ENCODE data around the gene CCDC120. TPM values are rescaled to one million over a fixed set of nuclear protein-coding genes. Genes with fewer than 3 reads are reported as not detected.
A peak's percentile ranks its signal among the peaks of the same experiment; 100 is the strongest.

CCDC120 gene
- total and polyA plus RNA-seq, 9 donors: 0.98 to 6.0 (median 3.6) TPM

- 82% methylated on average over 5 of the region's 7 CpGs for WGBS (ENCODE audit: insufficient coverage)
- Histone ChIP-seq H3K4me1 (ENCODE audit: control insufficient read depth, insufficient read depth, low read length) (no peaks in the 10 kb centered on the region), H3K9me3 (replicated peaks; ENCODE audit: control insufficient read depth, low read depth, low read length) (no peaks in the 10 kb centered on the region), H3K27ac (ENCODE audit: low read length) (no peak overlapping the region), H3K27me3 (ENCODE audit: control insufficient read depth, insufficient read depth, low read length) (no peaks in the 10 kb centered on the region), H3K36me3 (ENCODE audit: control insufficient read depth, insufficient read depth, low read length) (peaks cover 4% of the 10 kb centered on the region), H3K4me3 (ENCODE audit: low read length) (no peak overlapping the region)
- no peak for DNase-seq
These were observed 2.7 kb downstream of the CCDC120 start for GRCh38 chrX:49061490-49061889.

GRCh38 chrX:49061916-49062315 lies 3.1 kb downstream of the CCDC120 start:
- 88% methylated on average over 8 of the region's 10 CpGs for WGBS (ENCODE audit: insufficient coverage)
- Histone ChIP-seq H3K4me3 (ENCODE audit: low read length) (no peak overlapping the region), H3K36me3 (ENCODE audit: control insufficient read depth, insufficient read depth, low read length) (peaks cover 9% of the 10 kb centered on the region)

GRCh38 chrX:49063715-49064114 lies 4.9 kb downstream of the CCDC120 start:
- no peak for DNase-seq
- no peak overlapping the region for H3K27ac ChIP-seq (ENCODE audit: low read length)
- H3K36me3 ChIP-seq (ENCODE audit: control insufficient read depth, insufficient read depth, low read length): peaks cover 9% of the 10 kb centered on the region
- no CpG with 5 or more reads among the region's 9 CpGs for WGBS (ENCODE audit: insufficient coverage)
- no peak overlapping the region for H3K4me3 ChIP-seq (ENCODE audit: low read length)
- no peaks in the 10 kb centered on the region for H3K27me3 ChIP-seq (ENCODE audit: control insufficient read depth, insufficient read depth, low read length)
- no peaks in the 10 kb centered on the region for H3K9me3 ChIP-seq (replicated peaks; ENCODE audit: control insufficient read depth, low read depth, low read length)
- no peaks in the 10 kb centered on the region for H3K4me1 ChIP-seq (ENCODE audit: control insufficient read depth, insufficient read depth, low read length)

More at GRCh38 chrX:49061916-49062315, 3.1 kb downstream of the CCDC120 start:
- no peaks in the 10 kb centered on the region for H3K27me3 ChIP-seq (ENCODE audit: control insufficient read depth, insufficient read depth, low read length)
- DNase-seq: no peak
- no peaks in the 10 kb centered on the region for H3K4me1 ChIP-seq (ENCODE audit: control insufficient read depth, insufficient read depth, low read length)
- no peak overlapping the region for H3K27ac ChIP-seq (ENCODE audit: low read length)
- H3K9me3 ChIP-seq (replicated peaks; ENCODE audit: control insufficient read depth, low read depth, low read length): no peaks in the 10 kb centered on the region

- no peak overlapping the region for H3K27ac ChIP-seq (ENCODE audit: low read length)
- no peaks in the 10 kb centered on the region for H3K9me3 ChIP-seq (replicated peaks; ENCODE audit: control insufficient read depth, low read depth, low read length)
- no peaks in the 10 kb centered on the region for H3K27me3 ChIP-seq (ENCODE audit: control insufficient read depth, insufficient read depth, low read length)
- H3K4me1 ChIP-seq (ENCODE audit: control insufficient read depth, insufficient read depth, low read length): no peaks in the 10 kb centered on the region
- DNase-seq: peak; percentile 0
- WGBS (ENCODE audit: insufficient coverage): 85% methylated on average over 18 of the region's 20 CpGs
- H3K4me3 ChIP-seq (ENCODE audit: low read length): no peak overlapping the region
- peaks cover 9% of the 10 kb centered on the region for H3K36me3 ChIP-seq (ENCODE audit: control insufficient read depth, insufficient read depth, low read length)
These were observed 5.5 kb downstream of the CCDC120 start for GRCh38 chrX:49064303-49064702.

- peak; percentile 0 for DNase-seq
- 83% methylated on average over 7 of the region's 8 CpGs for whole genome bisulfite sequencing (ENCODE audit: insufficient coverage)
These were observed 5.9 kb downstream of the CCDC120 start for GRCh38 chrX:49064735-49065134.

GRCh38 chrX:49066278-49066677 lies 7.5 kb downstream of the CCDC120 start:
- Histone ChIP-seq H3K36me3 (ENCODE audit: control insufficient read depth, insufficient read depth, low read length) (peaks cover 9% of the 10 kb centered on the region), H3K4me1 (ENCODE audit: control insufficient read depth, insufficient read depth, low read length) (no peaks in the 10 kb centered on the region), H3K4me3 (ENCODE audit: low read length) (no peak overlapping the region), H3K27ac (ENCODE audit: low read length) (no peak overlapping the region), H3K9me3 (replicated peaks; ENCODE audit: control insufficient read depth, low read depth, low read length) (no peaks in the 10 kb centered on the region), H3K27me3 (ENCODE audit: control insufficient read depth, insufficient read depth, low read length) (no peaks in the 10 kb centered on the region)
- no CpG with 5 or more reads among the region's 2 CpGs for WGBS (ENCODE audit: insufficient coverage)
- no peak for DNase-seq

More at GRCh38 chrX:49064735-49065134, 5.9 kb downstream of the CCDC120 start:
- Histone ChIP-seq H3K27me3 (ENCODE audit: control insufficient read depth, insufficient read depth, low read length) (no peaks in the 10 kb centered on the region), H3K36me3 (ENCODE audit: control insufficient read depth, insufficient read depth, low read length) (peaks cover 9% of the 10 kb centered on the region), H3K4me1 (ENCODE audit: control insufficient read depth, insufficient read depth, low read length) (no peaks in the 10 kb centered on the region), H3K9me3 (replicated peaks; ENCODE audit: control insufficient read depth, low read depth, low read length) (no peaks in the 10 kb centered on the region), H3K4me3 (ENCODE audit: low read length) (no peak overlapping the region), H3K27ac (ENCODE audit: low read length) (no peak overlapping the region)

GRCh38 chrX:49066690-49067089 lies 7.9 kb downstream of the CCDC120 start:
- peaks cover 9% of the 10 kb centered on the region for H3K36me3 ChIP-seq (ENCODE audit: control insufficient read depth, insufficient read depth, low read length)
- no peaks in the 10 kb centered on the region for H3K9me3 ChIP-seq (replicated peaks; ENCODE audit: control insufficient read depth, low read depth, low read length)
- no peaks in the 10 kb centered on the region for H3K27me3 ChIP-seq (ENCODE audit: control insufficient read depth, insufficient read depth, low read length)
- no peak overlapping the region for H3K4me3 ChIP-seq (ENCODE audit: low read length)
- DNase-seq: peak; percentile 0
- no peak overlapping the region for H3K27ac ChIP-seq (ENCODE audit: low read length)
- WGBS (ENCODE audit: insufficient coverage): no CpG with 5 or more reads among the region's 9 CpGs
- peaks cover 1% of the 10 kb centered on the region for H3K4me1 ChIP-seq (ENCODE audit: control insufficient read depth, insufficient read depth, low read length)

- Histone ChIP-seq H3K27ac (ENCODE audit: low read length) (no peak overlapping the region), H3K36me3 (ENCODE audit: control insufficient read depth, insufficient read depth, low read length) (peaks cover 9% of the 10 kb centered on the region), H3K4me3 (ENCODE audit: low read length) (no peak overlapping the region), H3K4me1 (ENCODE audit: control insufficient read depth, insufficient read depth, low read length) (peaks cover 7% of the 10 kb centered on the region), H3K9me3 (replicated peaks; ENCODE audit: control insufficient read depth, low read depth, low read length) (no peaks in the 10 kb centered on the region), H3K27me3 (ENCODE audit: control insufficient read depth, insufficient read depth, low read length) (no peaks in the 10 kb centered on the region)
- WGBS (ENCODE audit: insufficient coverage): 76% methylated on average over 34 of the region's 41 CpGs
- DNase-seq: peak; percentile 1
These were observed 8.7 kb downstream of the CCDC120 start for GRCh38 chrX:49067285-49068120.

- H3K27me3 ChIP-seq (ENCODE audit: control insufficient read depth, insufficient read depth, low read length): no peaks in the 10 kb centered on the region
- no peak overlapping the region for H3K27ac ChIP-seq (ENCODE audit: low read length)
- H3K4me1 ChIP-seq (ENCODE audit: control insufficient read depth, insufficient read depth, low read length): peaks cover 17% of the 10 kb centered on the region
- 82% methylated on average over 7 of the region's 11 CpGs for WGBS (ENCODE audit: insufficient coverage)
- no peak overlapping the region for H3K4me3 ChIP-seq (ENCODE audit: low read length)
- H3K9me3 ChIP-seq (replicated peaks; ENCODE audit: control insufficient read depth, low read depth, low read length): no peaks in the 10 kb centered on the region
- peaks cover 9% of the 10 kb centered on the region for H3K36me3 ChIP-seq (ENCODE audit: control insufficient read depth, insufficient read depth, low read length)
- peak; percentile 2 for DNase-seq
These were observed 10.2 kb downstream of the CCDC120 start for GRCh38 chrX:49069038-49069437.

- no peak overlapping the region for H3K27ac ChIP-seq (ENCODE audit: low read length)
- DNase-seq: no peak
- no peaks in the 10 kb centered on the region for H3K27me3 ChIP-seq (ENCODE audit: control insufficient read depth, insufficient read depth, low read length)
- peaks cover 10% of the 10 kb centered on the region for H3K36me3 ChIP-seq (ENCODE audit: control insufficient read depth, insufficient read depth, low read length)
- no peak overlapping the region for H3K4me3 ChIP-seq (ENCODE audit: low read length)
- no peaks in the 10 kb centered on the region for H3K9me3 ChIP-seq (replicated peaks; ENCODE audit: control insufficient read depth, low read depth, low read length)
- H3K4me1 ChIP-seq (ENCODE audit: control insufficient read depth, insufficient read depth, low read length): peaks cover 23% of the 10 kb centered on the region
- 77% methylated on average over 2 of the region's 4 CpGs for WGBS (ENCODE audit: insufficient coverage)
These were observed 12.2 kb downstream of the CCDC120 start for GRCh38 chrX:49070988-49071387.
